HG03342 (cell line): ENCODE measurements around the gene PMPCA.

ENCODE experiments used
- ATAC-seq: cut with Tn5 transposase; IDR thresholded peaks from one replicate; pipeline ENCODE4 v1.9.1; 2021; ENCODE audit warnings: mild to moderate bottlenecking, moderate library complexity; ENCODE audit not compliant: unreplicated experiment

Gene PMPCA

GRCh38 chr9:136373300-136374182 is 36.9 kb upstream of the PMPCA start, which contains the start of gene CARD9:
CARD9 (minus strand) TSS chr9:136373669; CDS start chr9:136372078, 1,591 bp downstream.
- no peak for ATAC-seq

- ATAC-seq: no peak
Observed at GRCh38 chr9:136374183-136374575, 36.3 kb upstream of the PMPCA start.

GRCh38 chr9:136375096-136375495 is 35.4 kb upstream of the PMPCA start:
- no peak for ATAC-seq

- ATAC-seq: no peak
Observed at GRCh38 chr9:136376457-136376856, 34.0 kb upstream of the PMPCA start.

GRCh38 chr9:136377341-136378169 is 32.9 kb upstream of the PMPCA start:
- ATAC-seq: no peak

- ATAC-seq: no peak
Observed at GRCh38 chr9:136378170-136379002, 32.1 kb upstream of the PMPCA start.

GRCh38 chr9:136379003-136379287 is 31.5 kb upstream of the PMPCA start:
- ATAC-seq: no peak

- ATAC-seq: no peak
Observed at GRCh38 chr9:136379401-136379800, 31.1 kb upstream of the PMPCA start.

- ATAC-seq: no peak
Observed at GRCh38 chr9:136379891-136380290, 30.6 kb upstream of the PMPCA start.

- no peak for ATAC-seq
Observed at GRCh38 chr9:136380381-136380780, 30.1 kb upstream of the PMPCA start.

- ATAC-seq: no peak
Observed at GRCh38 chr9:136381311-136381710, 29.1 kb upstream of the PMPCA start.

GRCh38 chr9:136381966-136382513 is 28.4 kb upstream of the PMPCA start:
- ATAC-seq: no peak

- ATAC-seq: no peak
Observed at GRCh38 chr9:136383436-136383835, 27.0 kb upstream of the PMPCA start.

GRCh38 chr9:136385015-136385414 is 25.4 kb upstream of the PMPCA start:
- ATAC-seq: no peak

GRCh38 chr9:136386018-136386417 is 24.4 kb upstream of the PMPCA start:
- no peak for ATAC-seq

GRCh38 chr9:136387217-136387616 is 23.2 kb upstream of the PMPCA start:
- no peak for ATAC-seq

GRCh38 chr9:136389396-136389795 is 21.1 kb upstream of the PMPCA start:
- ATAC-seq: no peak

GRCh38 chr9:136391737-136392537 is 18.5 kb upstream of the PMPCA start:
- no peak for ATAC-seq

- no peak for ATAC-seq
Observed at GRCh38 chr9:136392538-136393449, 17.7 kb upstream of the PMPCA start.
